Skin epidermis (tissue), 12 donors: ENCODE results near the gene ZCCHC2.
A peak's percentile ranks its signal among the peaks of the same experiment; 100 is the strongest.

Source experiments
- H3K27ac ChIP-seq, 21 experiments: fragments of 200-600 bp; sonication (generic) in 11 of 21; one replicate each; pipeline ENCODE4 v1.5.0; 2020; ENCODE audit warnings: mild to moderate bottlenecking in 3 of 21, inconsistent platforms in 2 of 21, moderate library complexity in 2 of 21
- H3K4me3 ChIP-seq, 7 experiments: fragments of 200-600 bp; sonication (generic) in 2 of 7; one replicate each; pipeline ENCODE4 v1.5.0; 2020; ENCODE audit warnings: inconsistent platforms in 2 of 7, mild to moderate bottlenecking in 2 of 7, moderate library complexity in 1 of 7

Gene ZCCHC2

DNA sequence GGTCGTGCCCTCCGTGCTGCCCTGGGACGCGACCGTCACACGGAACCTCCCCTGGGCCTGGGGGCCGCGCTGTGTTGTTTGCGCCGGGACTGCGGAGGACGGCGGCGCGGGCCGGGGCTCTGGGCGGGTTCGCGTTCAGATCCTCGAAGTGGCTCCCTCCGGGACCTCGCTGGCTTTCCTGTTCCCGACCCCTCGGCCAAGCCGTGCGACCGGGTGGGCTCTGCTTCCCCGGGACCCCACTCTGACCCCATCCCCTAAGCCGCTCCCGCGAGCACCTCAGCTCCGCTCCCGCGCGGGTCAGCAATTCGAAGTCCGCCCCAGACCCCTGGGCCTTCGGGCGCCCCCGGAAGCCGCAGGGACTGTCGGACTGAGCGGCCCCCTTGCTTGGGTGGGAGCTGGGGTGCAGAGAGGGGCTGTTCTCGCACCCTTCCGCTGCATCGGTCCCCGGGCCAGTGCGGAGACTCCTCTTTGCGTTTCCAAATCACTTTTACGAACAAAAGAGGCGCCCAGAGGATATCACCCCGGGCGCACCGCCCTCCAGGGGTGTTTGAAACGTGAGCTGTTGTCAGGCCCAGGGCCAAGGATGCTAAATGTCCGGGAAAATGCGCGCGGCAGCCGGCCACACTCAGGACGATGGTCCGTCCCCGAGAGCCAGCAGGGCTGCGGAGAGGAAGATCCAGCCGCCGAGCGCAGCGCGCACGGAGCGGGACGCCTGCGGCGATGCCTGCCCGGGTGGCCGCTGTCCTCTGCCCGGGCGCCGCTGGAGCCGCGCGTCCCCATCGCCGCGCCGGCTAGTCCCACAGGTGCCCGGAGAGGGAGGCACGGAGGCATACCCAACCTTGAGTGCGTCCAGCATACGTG lies 73.5 kb downstream of the ZCCHC2 start:
- Histone ChIP-seq H3K4me3 (peak overlapping the region in 6 of 7 experiments; percentile 6 to 36 (median 11)), H3K27ac (no peak overlapping the region)

DNA sequence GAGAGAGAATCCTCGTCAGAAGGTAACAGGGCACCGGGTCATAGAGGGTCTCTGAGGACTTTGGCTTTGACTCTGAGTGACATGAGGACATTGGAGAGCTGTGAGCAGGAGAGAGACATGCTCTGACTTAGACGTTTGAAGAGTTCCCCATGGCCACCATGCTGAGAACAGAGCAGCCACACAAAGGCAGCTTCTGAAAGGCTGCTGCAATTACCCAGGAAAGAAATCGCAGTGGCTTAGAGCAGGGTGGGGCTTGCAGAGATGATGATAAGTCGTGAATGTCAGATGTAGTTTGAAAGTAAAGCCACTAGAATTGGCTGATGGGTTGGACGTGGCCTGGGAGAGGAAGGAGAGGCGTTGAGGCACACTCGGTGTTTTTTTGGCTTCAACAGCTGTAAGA lies 79.0 kb downstream of the ZCCHC2 start:
- Histone ChIP-seq H3K4me3 (no peak overlapping the region), H3K27ac (no peak overlapping the region)

DNA sequence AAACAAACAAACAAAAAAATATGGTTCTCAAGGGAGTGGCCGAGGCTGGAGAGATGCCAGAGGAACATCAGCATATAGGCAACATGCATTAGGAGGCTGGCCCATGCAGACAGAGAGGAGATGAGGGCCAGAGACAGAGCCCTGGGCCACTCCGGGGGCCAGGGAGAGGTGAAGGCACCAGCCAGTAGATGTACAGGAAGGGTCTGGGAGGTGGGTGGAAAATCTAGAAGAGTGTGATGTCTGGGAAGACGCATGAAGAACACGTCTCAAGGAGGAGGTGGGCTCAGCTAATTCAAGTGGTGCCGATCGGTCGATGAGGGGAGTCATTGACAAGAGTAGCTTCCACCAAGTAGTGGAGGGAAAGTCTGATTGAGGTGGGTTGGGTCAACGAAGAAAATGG lies 79.9 kb downstream of the ZCCHC2 start:
- H3K4me3 ChIP-seq: no peak overlapping the region
- H3K27ac ChIP-seq: no peak overlapping the region

DNA sequence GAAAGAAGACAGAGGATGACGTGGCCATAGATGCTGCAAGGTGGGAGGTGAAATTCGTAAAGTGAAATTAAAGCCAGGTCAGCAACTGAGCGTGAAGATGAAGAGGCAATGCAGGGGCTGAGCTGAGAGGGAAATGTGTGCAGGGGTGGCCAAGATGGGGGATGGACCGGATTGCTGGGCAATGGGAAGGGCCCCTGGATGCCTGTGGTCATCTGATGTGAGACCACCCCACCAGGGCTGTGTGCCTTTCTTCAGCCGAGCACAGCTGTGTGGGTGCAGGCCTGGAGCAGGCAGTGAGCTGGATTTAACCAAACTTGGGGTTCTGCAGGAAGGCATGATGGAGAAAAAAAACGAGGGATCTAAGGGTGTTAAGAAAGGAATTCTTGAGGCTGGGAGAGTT lies 80.4 kb downstream of the ZCCHC2 start:
- Histone ChIP-seq H3K27ac (no peak overlapping the region), H3K4me3 (no peak overlapping the region)

DNA sequence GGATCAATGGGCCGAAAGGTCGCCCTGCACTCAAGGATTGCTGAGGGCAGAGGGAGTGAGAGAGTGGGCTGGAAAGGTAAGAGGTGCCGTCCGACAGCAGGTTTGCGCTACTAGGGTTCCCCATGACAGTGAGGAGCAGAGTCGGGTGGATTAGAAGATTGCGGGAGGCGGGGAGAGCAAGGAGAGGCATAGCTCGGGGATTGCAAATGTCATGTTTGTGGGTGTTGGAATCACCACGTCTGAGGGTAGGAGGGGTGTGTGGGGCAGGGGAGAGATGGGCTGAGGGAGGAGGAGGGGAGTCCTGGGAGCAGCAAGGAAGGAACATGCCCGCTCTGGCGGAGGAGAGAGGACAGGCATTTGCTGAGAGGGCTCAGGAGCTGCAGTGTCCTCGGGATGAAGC lies 81.2 kb downstream of the ZCCHC2 start:
- Histone ChIP-seq H3K27ac (no peak overlapping the region), H3K4me3 (no peak overlapping the region)

DNA sequence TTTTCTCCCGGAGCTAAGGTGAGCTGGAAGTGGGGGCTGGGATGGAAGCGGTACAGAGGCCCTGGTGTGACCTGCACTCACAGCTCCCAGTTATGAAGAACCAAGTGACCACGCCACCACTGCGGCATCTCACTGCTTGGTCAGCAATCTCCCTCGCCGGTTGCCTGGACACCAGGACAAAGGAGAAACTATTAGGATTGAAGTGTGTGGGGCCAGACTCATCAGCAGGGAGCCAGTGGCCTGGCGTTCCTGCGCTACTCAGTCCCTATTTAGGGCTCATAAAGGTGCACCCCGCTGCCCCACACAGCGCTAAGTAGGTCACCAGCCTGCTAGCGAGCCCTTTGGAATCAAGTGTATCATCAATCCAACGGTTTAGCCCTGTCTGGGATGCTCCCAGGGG lies 82.9 kb downstream of the ZCCHC2 start:
- Histone ChIP-seq H3K4me3 (no peak overlapping the region), H3K27ac (no peak overlapping the region)

DNA sequence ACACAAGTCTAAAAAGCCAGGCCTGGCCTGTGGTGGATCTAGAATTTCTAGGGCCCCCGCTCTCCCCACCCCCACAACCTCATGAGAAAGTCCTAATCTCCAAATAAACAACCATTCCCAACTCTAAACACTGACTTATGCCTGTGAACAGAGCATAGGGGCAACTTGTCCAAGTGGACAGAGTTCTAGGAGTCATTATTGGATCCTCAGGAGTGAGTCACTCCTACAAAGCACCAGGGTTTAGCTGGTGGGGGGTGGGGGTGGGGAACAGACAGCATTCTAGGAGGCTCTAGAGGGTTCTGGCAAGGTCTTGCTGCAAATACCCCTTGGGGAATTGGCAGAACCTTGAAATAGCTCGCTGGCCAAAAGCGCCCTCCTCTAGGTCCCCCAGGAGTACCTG lies 83.3 kb downstream of the ZCCHC2 start:
- H3K27ac ChIP-seq: no peak overlapping the region
- no peak overlapping the region for H3K4me3 ChIP-seq

DNA sequence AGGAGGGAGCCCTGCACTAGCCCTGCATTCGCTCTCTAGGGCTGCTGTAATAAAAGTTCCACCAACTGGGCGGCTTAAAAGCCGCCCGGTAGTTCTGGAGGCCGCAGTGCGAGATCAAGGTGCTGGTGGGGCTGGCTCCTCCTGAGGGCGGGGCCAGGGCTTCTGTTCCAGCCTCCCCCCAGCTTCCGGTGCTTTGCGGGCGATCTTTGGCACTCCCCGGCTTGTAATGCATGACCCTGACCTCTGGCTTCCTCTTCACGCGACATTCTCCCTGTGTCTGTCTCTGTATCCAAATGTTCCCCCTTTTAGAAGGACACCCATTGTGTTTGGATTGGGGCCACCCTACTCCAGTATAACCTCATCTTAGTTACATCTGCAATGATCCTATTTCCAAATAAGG lies 84.5 kb downstream of the ZCCHC2 start:
- H3K4me3 ChIP-seq: no peak overlapping the region
- H3K27ac ChIP-seq: no peak overlapping the region

DNA sequence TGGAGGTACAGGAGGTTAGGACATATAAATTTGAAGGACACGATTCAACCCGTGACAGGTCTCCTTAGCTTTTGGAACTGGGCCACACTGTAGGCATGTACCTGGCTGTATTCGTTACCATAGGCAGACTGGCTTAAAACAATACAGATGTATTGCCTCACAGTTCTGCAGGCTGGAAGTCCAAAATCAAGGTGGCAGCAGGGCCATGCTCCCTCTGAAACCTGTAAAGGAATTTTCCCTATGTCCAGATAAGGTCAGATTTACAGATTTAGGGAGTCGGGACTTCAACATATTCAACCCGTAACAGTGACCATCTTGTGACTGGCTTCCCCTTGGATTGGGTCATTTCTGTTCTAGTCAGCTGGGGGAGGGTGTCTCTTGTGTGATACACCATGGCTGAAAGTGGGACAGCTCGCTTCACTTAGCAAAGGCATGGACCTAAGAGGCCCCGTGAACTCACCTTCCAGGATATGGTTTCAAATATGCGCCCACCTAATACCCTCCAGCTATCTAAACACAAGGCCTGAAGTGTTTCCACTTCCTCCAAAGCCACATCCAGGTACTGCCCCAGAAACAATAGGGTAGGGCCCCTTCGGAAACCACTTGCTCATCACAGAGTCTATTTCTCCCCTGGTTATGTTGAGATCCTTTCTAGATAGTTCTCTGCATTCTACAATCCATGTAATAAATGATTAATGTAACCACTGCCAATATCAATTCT lies 85.0 kb downstream of the ZCCHC2 start:
- Histone ChIP-seq H3K27ac (no peak overlapping the region), H3K4me3 (no peak overlapping the region)

DNA sequence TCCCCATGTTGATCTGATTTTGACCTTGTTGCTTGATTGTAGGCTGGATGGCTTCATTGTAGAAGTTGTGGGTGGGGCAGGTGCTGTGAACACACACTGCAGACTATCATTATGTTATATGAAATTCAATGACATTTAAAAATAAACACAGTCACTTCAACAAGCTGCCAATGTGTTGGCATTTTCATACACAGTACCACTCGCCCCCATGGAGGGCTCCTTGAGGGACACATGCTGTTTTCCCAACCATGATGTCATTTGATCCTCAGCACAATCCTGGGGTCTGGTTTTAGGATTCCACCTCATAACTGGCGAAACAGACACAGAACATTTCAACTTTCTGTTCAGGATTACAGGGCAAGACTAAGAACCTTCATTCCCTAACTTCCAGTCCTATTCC lies 86.9 kb downstream of the ZCCHC2 start:
- no peak overlapping the region for H3K27ac ChIP-seq

DNA sequence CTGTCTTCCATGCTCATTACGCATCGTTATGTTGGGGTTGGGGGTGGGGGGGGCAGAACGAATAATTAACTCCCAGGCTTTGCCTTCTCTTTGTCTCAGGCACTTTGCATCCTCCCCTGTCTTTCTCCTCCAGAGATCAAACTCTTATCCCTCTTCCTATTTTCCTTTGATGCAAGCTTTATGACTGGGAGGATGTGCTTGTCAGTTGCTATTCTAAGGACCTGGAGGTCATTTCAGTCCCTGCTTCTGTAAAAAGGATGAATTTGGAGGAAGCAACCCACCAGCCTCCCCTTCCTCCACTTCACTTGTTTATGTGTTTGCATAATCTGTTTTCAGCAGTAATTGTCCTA lies 87.5 kb downstream of the ZCCHC2 start:
- no peak overlapping the region for H3K27ac ChIP-seq
- H3K4me3 ChIP-seq: no peak overlapping the region

More for the DNA sequence above, 86.9 kb downstream of the ZCCHC2 start:
- H3K4me3 ChIP-seq: no peak overlapping the region

DNA sequence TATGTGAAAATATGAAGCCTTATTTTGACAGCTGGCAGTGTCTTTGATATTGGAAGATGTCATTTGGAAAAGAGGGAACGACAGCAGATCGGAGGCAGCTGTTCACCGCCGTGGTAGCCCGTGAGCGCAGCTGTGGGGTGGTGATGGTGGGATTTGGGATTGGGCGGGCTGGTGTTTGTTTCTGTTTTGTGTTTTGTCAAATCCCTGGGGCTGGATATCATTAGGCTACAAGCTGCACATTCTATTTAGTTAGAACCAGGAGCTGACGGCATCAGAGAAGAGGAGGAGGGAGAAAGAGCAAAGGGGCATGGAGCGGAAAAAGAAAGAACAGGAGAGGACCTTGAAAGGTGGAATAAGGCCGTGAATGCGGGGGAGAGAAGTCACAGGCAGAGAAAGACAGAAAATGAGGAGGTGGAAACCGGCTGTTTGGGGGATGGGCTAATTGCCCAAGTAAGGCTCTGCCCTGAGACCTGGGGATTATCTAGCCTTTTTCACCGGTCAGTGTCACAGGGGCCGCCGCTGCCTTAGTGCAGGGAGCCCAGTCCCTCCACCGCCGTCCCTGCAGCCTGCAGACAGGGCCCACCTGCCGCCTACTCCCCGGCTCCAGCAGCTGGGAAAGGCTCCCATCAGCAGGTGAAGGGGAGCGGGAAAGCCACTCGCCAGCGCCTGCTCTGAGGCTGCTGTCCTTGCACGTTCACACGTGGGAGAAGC lies 88.0 kb downstream of the ZCCHC2 start:
- Histone ChIP-seq H3K4me3 (peak overlapping the region in 1 of 7 experiments; percentile 15), H3K27ac (no peak overlapping the region)

DNA sequence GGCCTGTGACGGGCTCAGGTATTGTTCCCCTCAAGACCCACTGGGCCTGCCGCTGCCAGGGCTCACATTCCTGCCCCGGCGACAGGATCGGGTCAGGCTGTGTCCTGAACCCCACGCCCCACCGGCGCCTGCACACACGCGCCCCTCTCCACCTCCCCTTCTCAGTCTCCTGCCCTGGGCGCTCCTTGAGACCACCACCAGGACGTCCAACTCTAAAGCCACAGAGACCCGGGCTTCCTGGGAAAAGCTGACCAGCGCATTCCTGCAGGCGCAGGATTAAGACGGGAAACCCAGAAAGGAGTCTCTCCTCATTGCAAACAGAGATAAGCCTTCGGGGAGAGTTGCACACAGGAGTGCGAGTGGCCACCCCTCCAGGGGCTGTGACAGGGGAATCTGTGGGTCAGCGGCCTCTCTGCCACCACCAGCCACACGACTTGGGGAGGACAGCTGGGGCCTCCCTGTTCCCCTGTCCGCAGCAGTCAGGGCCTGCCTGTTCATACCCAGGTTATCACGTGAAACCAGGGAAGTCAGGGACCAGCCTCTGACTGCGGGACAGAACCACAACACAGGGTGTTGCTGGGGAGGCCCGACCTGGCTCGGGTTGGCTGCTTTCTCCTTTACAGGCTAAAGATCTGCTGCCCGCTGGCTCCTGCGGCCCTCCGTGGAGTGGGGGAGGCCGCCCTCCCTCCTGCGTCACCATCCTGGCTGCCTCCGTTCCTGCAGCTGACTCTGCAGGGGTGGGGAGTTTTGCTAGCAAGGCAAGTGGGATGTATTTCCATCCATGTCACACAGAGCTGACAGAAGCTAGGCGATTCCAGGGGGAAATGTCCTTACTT lies 88.8 kb downstream of the ZCCHC2 start:
- Histone ChIP-seq H3K27ac (no peak overlapping the region), H3K4me3 (peak overlapping the region in 1 of 7 experiments; percentile 15)

DNA sequence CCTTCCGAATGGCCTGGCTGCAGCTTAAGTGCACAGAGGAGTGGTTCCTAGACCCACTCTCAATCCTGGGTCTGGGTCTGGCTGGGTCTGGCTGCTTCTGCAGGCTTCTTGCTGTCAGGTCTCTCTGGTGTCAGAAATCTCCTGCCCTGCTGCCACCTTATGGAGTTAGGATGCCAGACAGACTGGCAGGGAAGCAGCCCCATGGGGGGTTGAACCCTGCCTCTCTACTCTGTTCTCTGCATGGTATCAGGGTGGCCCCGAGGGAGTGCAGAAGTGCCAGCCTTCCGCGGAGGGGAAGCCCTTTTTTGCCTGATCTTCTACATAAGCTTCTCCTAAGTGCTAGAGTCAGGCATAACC lies 89.4 kb downstream of the ZCCHC2 start:
- no peak overlapping the region for H3K4me3 ChIP-seq

DNA sequence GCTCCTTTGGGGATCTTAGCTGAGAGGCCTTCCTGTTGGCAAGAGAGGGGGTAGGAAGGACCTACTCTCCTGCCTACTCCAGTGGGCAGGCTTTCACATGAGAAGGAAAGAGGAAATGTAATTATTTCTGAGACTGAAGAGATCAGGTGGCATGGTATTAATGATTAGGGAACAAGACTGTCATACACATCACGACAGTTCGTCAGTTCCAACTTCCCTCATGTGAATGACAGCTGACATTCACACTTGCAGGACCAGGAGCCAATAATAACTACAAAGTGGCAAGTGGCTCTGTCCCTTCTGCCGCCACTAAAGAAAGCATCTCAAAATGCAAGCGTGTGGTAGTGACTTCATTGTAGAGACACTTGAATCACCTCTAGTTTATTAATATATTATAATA lies 90.0 kb downstream of the ZCCHC2 start:
- Histone ChIP-seq H3K27ac (no peak overlapping the region), H3K4me3 (no peak overlapping the region)

More for the DNA sequence above, 89.4 kb downstream of the ZCCHC2 start:
- H3K27ac ChIP-seq: no peak overlapping the region

DNA sequence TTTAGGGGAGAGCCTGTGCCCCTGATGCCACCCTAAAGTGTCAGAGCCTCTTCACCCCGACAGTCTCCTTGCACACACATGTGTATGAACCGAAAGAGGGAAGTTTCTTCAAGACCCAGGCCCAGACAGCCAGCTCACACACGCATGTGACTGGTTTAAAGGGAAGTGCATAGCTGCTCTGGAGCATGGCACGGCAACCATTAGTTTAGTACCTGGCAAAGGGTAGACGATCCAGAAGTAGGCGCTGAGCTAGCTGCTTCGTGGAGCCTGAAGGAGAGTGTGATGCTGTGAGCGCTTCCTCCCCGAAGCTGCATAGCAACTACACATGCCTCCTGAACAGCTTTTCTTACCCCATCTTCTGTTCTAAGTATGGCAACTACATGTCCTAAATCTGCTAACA lies 91.7 kb downstream of the ZCCHC2 start:
- H3K27ac ChIP-seq: no peak overlapping the region
- H3K4me3 ChIP-seq: no peak overlapping the region

DNA sequence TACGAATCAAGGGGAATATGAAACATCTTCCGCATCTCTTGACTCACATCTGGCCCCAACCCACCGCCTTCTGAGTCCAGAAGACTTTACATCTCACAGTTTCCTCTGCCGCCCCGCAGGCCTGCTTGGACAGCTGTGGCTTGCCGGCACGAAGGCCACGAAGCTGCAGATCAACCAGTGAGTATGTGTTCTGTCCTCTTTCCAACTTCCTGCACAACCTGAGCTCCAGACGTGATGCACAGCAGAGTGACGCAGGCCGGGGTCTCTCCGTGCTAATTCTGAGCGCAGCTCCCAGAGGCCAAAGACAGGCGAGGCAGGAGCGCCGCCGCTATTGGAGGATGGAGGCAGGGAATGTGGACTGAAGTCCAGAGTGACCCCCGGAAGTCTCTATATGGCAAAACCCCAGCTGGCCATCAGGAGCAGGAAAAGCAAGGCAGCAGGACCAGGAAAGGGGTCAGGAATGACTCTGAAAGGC lies 93.5 kb downstream of the ZCCHC2 start:
- Histone ChIP-seq H3K27ac (no peak overlapping the region), H3K4me3 (no peak overlapping the region)

DNA sequence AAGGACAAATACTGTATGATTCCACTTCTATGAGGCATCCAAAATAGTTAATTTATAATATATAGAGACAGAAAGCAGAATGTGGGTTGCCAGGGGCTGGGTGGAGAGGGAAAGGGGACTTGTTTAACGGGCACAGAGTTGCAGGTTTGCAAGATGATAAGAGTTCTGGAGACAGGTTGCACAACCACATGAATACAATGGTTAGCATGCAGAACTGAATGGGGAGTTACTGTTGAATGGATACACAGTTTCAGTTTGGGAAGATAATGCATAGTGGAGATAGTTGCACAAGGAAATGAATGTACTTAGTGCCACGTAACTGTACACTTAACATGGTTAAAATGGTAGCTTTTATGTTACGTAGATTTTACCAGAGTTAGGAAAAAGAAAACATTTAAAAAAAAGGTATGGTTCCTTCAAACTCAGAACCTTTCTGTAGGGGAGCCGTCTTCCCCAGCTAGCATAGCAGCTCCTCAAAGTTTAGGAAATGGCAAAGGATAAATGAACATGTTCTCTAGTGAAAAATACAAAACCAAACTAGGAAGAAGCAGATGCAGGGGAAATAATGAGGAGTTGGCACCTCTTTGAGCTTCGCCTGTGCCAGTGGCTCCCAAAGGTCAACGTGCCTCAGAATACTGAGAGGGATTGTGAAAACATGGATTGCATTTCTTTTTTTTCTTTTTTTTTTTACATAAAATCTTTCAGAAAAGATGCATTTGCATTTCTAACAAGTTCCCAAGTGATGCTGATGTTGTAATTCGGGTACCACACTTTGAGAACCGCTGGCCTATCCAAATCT lies 95.2 kb downstream of the ZCCHC2 start:
- Histone ChIP-seq H3K27ac (no peak overlapping the region), H3K4me3 (no peak overlapping the region)

DNA sequence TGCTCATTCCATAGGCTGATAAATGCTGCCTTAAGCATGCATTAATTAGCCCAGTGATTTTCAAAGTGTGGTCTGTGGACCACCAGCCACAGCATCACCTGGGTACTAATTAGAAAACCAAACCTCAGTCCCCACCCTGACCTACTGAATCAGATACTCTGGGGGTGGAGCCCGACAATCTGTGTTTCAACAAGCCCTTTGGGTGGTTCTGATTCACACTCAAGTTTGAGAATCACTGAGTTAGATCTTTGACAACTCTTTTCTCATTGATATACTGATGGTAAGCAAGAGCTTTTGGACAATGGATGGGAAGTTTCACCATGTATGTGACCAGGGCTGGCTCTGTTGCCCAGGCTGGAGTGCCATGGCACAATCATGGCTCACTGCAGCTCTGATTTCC lies 95.9 kb downstream of the ZCCHC2 start:
- no peak overlapping the region for H3K4me3 ChIP-seq
- no peak overlapping the region for H3K27ac ChIP-seq
